ENCODE data around the gene ABCC1.

Gene ABCC1

DNA sequence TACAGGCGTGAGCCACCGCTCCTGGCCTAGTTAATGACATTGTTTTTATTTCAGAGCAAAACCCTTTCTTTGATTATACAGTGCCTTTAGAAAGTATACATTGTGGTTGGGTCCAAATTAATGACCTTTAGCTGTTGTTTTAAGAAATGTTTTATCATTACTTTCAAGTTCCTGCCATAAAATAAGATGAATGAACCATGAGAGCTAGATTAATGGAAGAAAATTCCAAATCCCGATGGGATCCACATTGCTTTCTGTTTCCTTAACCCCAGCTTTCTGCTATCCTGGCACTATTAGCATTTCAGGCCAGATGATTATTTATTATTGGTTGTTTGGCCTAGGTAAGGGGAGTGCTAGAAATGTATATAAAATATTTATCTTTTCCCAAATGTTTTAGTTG lies 131.7 kb downstream of the ABCC1 start (continued):
- TF ChIP-seq ZNF747 (tag by site-specific recombination; IDR thresholded peaks at IDR 0.05) (no peak), ZNF184 (tag by site-specific recombination; IDR thresholded peaks at IDR 0.05) (no peak), ZNF302 (tag by site-specific recombination; IDR thresholded peaks at IDR 0.05; ENCODE audit: low read depth) (no peak), ZNF777 (tag by site-specific recombination; IDR thresholded peaks at IDR 0.05; ENCODE audit: borderline replicate concordance) (no peak)

- H3K9me3 ChIP-seq (ENCODE audit: control insufficient read depth, insufficient read depth, low read depth, low read length) = no peaks in the 10 kb centered on the region
- H3K36me3 ChIP-seq (ENCODE audit: control insufficient read depth in 2 of 2, insufficient read depth in 1 of 2, low read length in 2 of 2) = peaks cover 4 to 77% of the 10 kb centered on the region in 2 experiments; a peak in 2 of 3 replicates
- ChIA-PET POLR2A (no interaction called here), CTCF (no interaction called here)
- no peak for TF ChIP-seq ZNF211 (tag by site-specific recombination; IDR thresholded peaks at IDR 0.05; ENCODE audit: low read depth)
- TF ChIP-seq ZNF132 (tag by site-specific recombination; IDR thresholded peaks at IDR 0.05; ENCODE audit: borderline replicate concordance) = no peak
- TF ChIP-seq ZNF677 (tag by site-specific recombination; IDR thresholded peaks at IDR 0.05) = no peak
- TF ChIP-seq ZNF121 (tag by site-specific recombination; IDR thresholded peaks at IDR 0.05) = no peak
- TF ChIP-seq, protein P1, sequence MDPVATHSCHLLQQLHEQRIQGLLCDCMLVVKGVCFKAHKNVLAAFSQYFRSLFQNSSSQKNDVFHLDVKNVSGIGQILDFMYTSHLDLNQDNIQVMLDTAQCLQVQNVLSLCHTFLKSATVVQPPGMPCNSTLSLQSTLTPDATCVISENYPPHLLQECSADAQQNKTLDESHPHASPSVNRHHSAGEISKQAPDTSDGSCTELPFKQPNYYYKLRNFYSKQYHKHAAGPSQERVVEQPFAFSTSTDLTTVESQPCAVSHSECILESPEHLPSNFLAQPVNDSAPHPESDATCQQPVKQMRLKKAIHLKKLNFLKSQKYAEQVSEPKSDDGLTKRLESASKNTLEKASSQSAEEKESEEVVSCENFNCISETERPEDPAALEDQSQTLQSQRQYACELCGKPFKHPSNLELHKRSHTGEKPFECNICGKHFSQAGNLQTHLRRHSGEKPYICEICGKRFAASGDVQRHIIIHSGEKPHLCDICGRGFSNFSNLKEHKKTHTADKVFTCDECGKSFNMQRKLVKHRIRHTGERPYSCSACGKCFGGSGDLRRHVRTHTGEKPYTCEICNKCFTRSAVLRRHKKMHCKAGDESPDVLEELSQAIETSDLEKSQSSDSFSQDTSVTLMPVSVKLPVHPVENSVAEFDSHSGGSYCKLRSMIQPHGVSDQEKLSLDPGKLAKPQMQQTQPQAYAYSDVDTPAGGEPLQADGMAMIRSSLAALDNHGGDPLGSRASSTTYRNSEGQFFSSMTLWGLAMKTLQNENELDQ (tag by site-specific recombination; IDR thresholded peaks at IDR 0.05; ENCODE audit: low read depth) = no peak
- no peak for TF ChIP-seq SP2 (tag by site-specific recombination; IDR thresholded peaks at IDR 0.05)
- TF ChIP-seq ZNF707 (tag by site-specific recombination; IDR thresholded peaks at IDR 0.05) = no peak
- TF ChIP-seq SP7 (tag by site-specific recombination; IDR thresholded peaks at IDR 0.05) = no peak
- TF ChIP-seq ZNF626 (tag by site-specific recombination; IDR thresholded peaks at IDR 0.05) = no peak
- no peak for TF ChIP-seq GFI1B (tag by site-specific recombination; IDR thresholded peaks at IDR 0.05)
- TF ChIP-seq, protein P2, sequence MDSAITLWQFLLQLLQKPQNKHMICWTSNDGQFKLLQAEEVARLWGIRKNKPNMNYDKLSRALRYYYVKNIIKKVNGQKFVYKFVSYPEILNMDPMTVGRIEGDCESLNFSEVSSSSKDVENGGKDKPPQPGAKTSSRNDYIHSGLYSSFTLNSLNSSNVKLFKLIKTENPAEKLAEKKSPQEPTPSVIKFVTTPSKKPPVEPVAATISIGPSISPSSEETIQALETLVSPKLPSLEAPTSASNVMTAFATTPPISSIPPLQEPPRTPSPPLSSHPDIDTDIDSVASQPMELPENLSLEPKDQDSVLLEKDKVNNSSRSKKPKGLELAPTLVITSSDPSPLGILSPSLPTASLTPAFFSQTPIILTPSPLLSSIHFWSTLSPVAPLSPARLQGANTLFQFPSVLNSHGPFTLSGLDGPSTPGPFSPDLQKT (IDR thresholded peaks at IDR 0.05; ENCODE audit: borderline replicate concordance, low read depth, low read length) = no peak
- no peak for TF ChIP-seq KLF17 (tag by site-specific recombination; IDR thresholded peaks at IDR 0.05)
- no peak for TF ChIP-seq PRDM1 (tag by site-specific recombination; IDR thresholded peaks at IDR 0.05)
- no peak for TF ChIP-seq ZNF366 (tag by site-specific recombination; conservative IDR thresholded peaks at IDR 0.05)
- TF ChIP-seq ZNF664 (tag by site-specific recombination; IDR thresholded peaks at IDR 0.05) = no peak
- no peak for TF ChIP-seq TRIM28 (IDR thresholded peaks at IDR 0.05; ENCODE audit: borderline replicate concordance, low read length)
- no peak for TF ChIP-seq ZNF830 (tag by site-specific recombination; IDR thresholded peaks at IDR 0.05; ENCODE audit: low read depth)
- no peak for TF ChIP-seq ZNF148 (tag by site-specific recombination; IDR thresholded peaks at IDR 0.05; ENCODE audit: borderline replicate concordance)
- TF ChIP-seq GLI2 (tag by site-specific recombination; IDR thresholded peaks at IDR 0.05; ENCODE audit: borderline replicate concordance, low read depth) = no peak
- H3K4me3 ChIP-seq (ENCODE audit: low read depth, low read length) = no peak overlapping the region
- no peak overlapping the region for H3K27ac ChIP-seq (ENCODE audit: extremely low read depth, low read depth, low read length)
- H3K4me1 ChIP-seq (ENCODE audit: control insufficient read depth, insufficient read depth, low read length) = no peaks in the 10 kb centered on the region
Measured at GRCh38 chr16:16082255-16082654, 132.8 kb downstream of the ABCC1 start.
